Thyroid gland (tissue), 4 donors: ENCODE measurements around the gene SLC16A5. TPM values are rescaled to one million over a fixed set of nuclear protein-coding genes. Genes with fewer than 3 reads are reported as not detected.

ENCODE experiments used
- DNase-seq, 2 donors: peaks; one replicate each; pipeline ENCODE4 v3.0.0-alpha.2; 2019
- H3K27ac ChIP-seq, 3 donors: fragments of 200-600 bp; sonication (generic); 1 replicate in 2 of 3; 2 replicates in 1 of 3; pipeline ENCODE4 v1.5.1; 2016 to 2019; ENCODE audit warnings: mild to moderate bottlenecking in 1 of 3, moderate library complexity in 1 of 3
- H3K27me3 ChIP-seq: fragments of 200-600 bp; sonication (generic); one replicate; pipeline ENCODE4 v1.5.1; 2019
- H3K36me3 ChIP-seq, 2 donors: fragments of 200-600 bp; sonication (generic); one replicate each; pipeline ENCODE4 v1.5.1; 2016 to 2019
- H3K4me1 ChIP-seq, 2 donors: fragments of 200-600 bp; sonication (generic); one replicate each; pipeline ENCODE4 v1.5.1; 2017 to 2019
- H3K4me3 ChIP-seq, 3 donors: fragments of 200-600 bp; sonication (generic); replicated peaks in 1 of 3; 1 replicate in 2 of 3; 2 replicates in 1 of 3; pipeline ENCODE4 v1.5.1; 2016; ENCODE audit warnings: mild to moderate bottlenecking in 1 of 3
- H3K9me3 ChIP-seq: fragments of 200-600 bp; sonication (generic); one replicate; pipeline ENCODE4 v1.5.1; 2017
- CTCF ChIP-seq, 6 experiments: fragments of 200-600 bp in 3 of 6; fragments of 450-650 bp in 3 of 6; sonication (generic) in 3 of 6; IDR thresholded peaks; one replicate each; pipeline ENCODE4 v1.5.1; 2016 to 2019; ENCODE audit warnings: antibody characterized with exemption in 6 of 6, mild to moderate bottlenecking in 2 of 6, inconsistent platforms in 1 of 6, moderate library complexity in 1 of 6
- POLR2A ChIP-seq, 2 donors: fragments of 450-650 bp; IDR thresholded peaks; one replicate each; pipeline ENCODE4 v1.6.1; 2017; ENCODE audit warnings: antibody characterized with exemption in 2 of 2, mild to moderate bottlenecking in 2 of 2, moderate library complexity in 1 of 2
- WGBS, 2 donors: methylation state at CpG; one replicate each; pipeline ENCODE4 v1.1.5; 2017; 5-methylcytosine and 5-hydroxymethylcytosine counted together
- intact Hi-C: fragments of 100-400 bp; cut with DNase I; formaldehyde crosslinking; loops from one replicate; pipeline ENCODE4 v1.15.1; 2023
- total RNA-seq, 4 donors: library from RNA; depleted of rRNA; stranded (reverse); fragments of >200 nt; gene quantifications; one replicate each; pipeline ENCODE4 v1.2.3, GENCODE V29; 2016

The SLC16A5 gene
- total RNA-seq, 4 donors from 2014 or later: 24.1 to 40.3 (median 27.6) TPM

GRCh38 chr17:75061055-75061438, 26.7 kb upstream of the SLC16A5 start:
- no peaks in the 10 kb centered on the region for H3K27me3 ChIP-seq
- H3K4me3 ChIP-seq: no peak overlapping the region
- H3K9me3 ChIP-seq: no peaks in the 10 kb centered on the region
- 94 to 99% methylated on average over 10 of the region's 10 CpGs for WGBS, 2 donors
- TF ChIP-seq POLR2A (IDR thresholded peaks at IDR 0.05) (no peak), CTCF (IDR thresholded peaks at IDR 0.05) (no peak)
- DNase-seq: no peak
- H3K36me3 ChIP-seq: peaks cover 19 to 31% of the 10 kb centered on the region in 2 donors
- H3K27ac ChIP-seq: peak overlapping the region in 2 of 3 donors; percentile 77 to 81
- H3K4me1 ChIP-seq: peaks cover 20 to 37% of the 10 kb centered on the region in 2 donors
- intact Hi-C loops: loop anchor here (5.0 kb wide), 1 partner anchor 51 kb away; no protein-coding TSS in a partner anchor

GRCh38 chr17:75061618-75062017, 26.1 kb upstream of the SLC16A5 start:
- no peak overlapping the region for H3K4me3 ChIP-seq
- no peaks in the 10 kb centered on the region for H3K27me3 ChIP-seq
- TF ChIP-seq CTCF (IDR thresholded peaks at IDR 0.05): no peak
- TF ChIP-seq POLR2A (IDR thresholded peaks at IDR 0.05): no peak
- H3K4me1 ChIP-seq: peaks cover 20 to 37% of the 10 kb centered on the region in 2 donors
- WGBS, 2 donors: 94 to 98% methylated on average over 5 to 8 of the region's 8 CpGs
- intact Hi-C loops: loop anchor here (5.0 kb wide), 1 partner anchor 51 kb away; no protein-coding TSS in a partner anchor
- DNase-seq: no peak
- no peaks in the 10 kb centered on the region for H3K9me3 ChIP-seq
- H3K27ac ChIP-seq: peak overlapping the region in 1 of 3 donors; percentile 81
- H3K36me3 ChIP-seq: peaks cover 19 to 31% of the 10 kb centered on the region in 2 donors

- H3K27me3 ChIP-seq: no peaks in the 10 kb centered on the region
These were observed 24.6 kb upstream of the SLC16A5 start for GRCh38 chr17:75063201-75063600.

GRCh38 chr17:75063626-75064025, 24.1 kb upstream of the SLC16A5 start:
- peaks cover 16 to 31% of the 10 kb centered on the region in 2 donors for H3K4me1 ChIP-seq
- intact Hi-C loops: loop anchor here (5.0 kb wide), 1 partner anchor 49 kb away; no protein-coding TSS in a partner anchor
- WGBS, 2 donors: 97 to 100% methylated on average over 1 to 3 of the region's 3 CpGs
- TF ChIP-seq CTCF (IDR thresholded peaks at IDR 0.05): no peak
- no peak for TF ChIP-seq POLR2A (IDR thresholded peaks at IDR 0.05)
- no peak overlapping the region for H3K27ac ChIP-seq
- H3K27me3 ChIP-seq: no peaks in the 10 kb centered on the region
- no peak for DNase-seq
- no peaks in the 10 kb centered on the region for H3K9me3 ChIP-seq
- peaks cover 19 to 31% of the 10 kb centered on the region in 2 donors for H3K36me3 ChIP-seq
- no peak overlapping the region for H3K4me3 ChIP-seq

More at GRCh38 chr17:75063201-75063600, 24.6 kb upstream of the SLC16A5 start:
- H3K4me1 ChIP-seq: peaks cover 20 to 35% of the 10 kb centered on the region in 2 donors
- DNase-seq: no peak
- H3K27ac ChIP-seq: no peak overlapping the region
- H3K9me3 ChIP-seq: no peaks in the 10 kb centered on the region
- intact Hi-C loops: loop anchor here (5.0 kb wide), 1 partner anchor 49 kb away; no protein-coding TSS in a partner anchor
- peaks cover 19 to 31% of the 10 kb centered on the region in 2 donors for H3K36me3 ChIP-seq
- TF ChIP-seq POLR2A (IDR thresholded peaks at IDR 0.05): no peak
- TF ChIP-seq CTCF (IDR thresholded peaks at IDR 0.05): no peak
- WGBS, 2 donors: 86 to 91% methylated on average over 8 to 13 of the region's 13 CpGs
- H3K4me3 ChIP-seq: no peak overlapping the region

GRCh38 chr17:75064040-75064439, 23.7 kb upstream of the SLC16A5 start:
- Histone ChIP-seq H3K36me3 (peaks cover 19 to 31% of the 10 kb centered on the region in 2 donors), H3K4me1 (peaks cover 16 to 31% of the 10 kb centered on the region in 2 donors), H3K27ac (no peak overlapping the region), H3K27me3 (no peaks in the 10 kb centered on the region), H3K9me3 (no peaks in the 10 kb centered on the region), H3K4me3 (no peak overlapping the region)
- no peak for DNase-seq
- TF ChIP-seq POLR2A (IDR thresholded peaks at IDR 0.05) (no peak), CTCF (IDR thresholded peaks at IDR 0.05) (no peak)
- WGBS, 2 donors: 96 to 97% methylated on average over 11 of the region's 11 CpGs
- intact Hi-C loops: loop anchor here (5.0 kb wide), 1 partner anchor 48 kb away; no protein-coding TSS in a partner anchor
